Lower leg skin (tissue), 3 donors: ENCODE data around the gene NEK11.

Experiments
- POLR2A ChIP-seq, 2 donors: fragments of 450-650 bp; IDR thresholded peaks; one replicate each; pipeline ENCODE4 v1.6.1; 2016 to 2017; ENCODE audit warnings: antibody characterized with exemption in 2 of 2, mild to moderate bottlenecking in 1 of 2, moderate library complexity in 1 of 2
- TF ChIP-seq, protein P1 (sequence below), 3 donors: fragments of 450-650 bp; IDR thresholded peaks; one replicate each; pipeline ENCODE4 v1.5.1; 2016; ENCODE audit warnings: antibody characterized with exemption in 3 of 3, mild to moderate bottlenecking in 3 of 3, moderate library complexity in 2 of 3

DNA sequence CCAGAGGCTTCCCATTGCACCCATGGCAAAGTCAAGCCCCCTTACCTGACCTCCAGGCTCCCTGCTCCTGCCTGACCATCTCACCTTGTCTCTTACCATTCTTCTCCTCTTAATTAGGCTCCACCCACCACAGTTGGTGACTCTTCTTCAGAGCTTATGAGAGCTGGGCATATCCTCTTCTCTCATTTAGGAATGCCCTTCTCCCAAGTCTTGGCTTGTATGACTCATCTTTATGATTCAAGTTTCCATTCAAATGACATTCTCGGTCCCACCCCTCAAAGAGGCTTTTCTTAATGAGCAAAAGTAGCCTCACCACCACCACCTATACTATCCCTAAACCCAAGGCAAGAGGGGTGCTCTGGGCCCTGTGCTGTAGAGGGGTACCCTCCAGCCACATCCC lies 299.6 kb downstream of the NEK11 start:
- TF ChIP-seq, protein P1, sequence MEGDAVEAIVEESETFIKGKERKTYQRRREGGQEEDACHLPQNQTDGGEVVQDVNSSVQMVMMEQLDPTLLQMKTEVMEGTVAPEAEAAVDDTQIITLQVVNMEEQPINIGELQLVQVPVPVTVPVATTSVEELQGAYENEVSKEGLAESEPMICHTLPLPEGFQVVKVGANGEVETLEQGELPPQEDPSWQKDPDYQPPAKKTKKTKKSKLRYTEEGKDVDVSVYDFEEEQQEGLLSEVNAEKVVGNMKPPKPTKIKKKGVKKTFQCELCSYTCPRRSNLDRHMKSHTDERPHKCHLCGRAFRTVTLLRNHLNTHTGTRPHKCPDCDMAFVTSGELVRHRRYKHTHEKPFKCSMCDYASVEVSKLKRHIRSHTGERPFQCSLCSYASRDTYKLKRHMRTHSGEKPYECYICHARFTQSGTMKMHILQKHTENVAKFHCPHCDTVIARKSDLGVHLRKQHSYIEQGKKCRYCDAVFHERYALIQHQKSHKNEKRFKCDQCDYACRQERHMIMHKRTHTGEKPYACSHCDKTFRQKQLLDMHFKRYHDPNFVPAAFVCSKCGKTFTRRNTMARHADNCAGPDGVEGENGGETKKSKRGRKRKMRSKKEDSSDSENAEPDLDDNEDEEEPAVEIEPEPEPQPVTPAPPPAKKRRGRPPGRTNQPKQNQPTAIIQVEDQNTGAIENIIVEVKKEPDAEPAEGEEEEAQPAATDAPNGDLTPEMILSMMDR (IDR thresholded peaks at IDR 0.05) = no peak
- no peak for TF ChIP-seq POLR2A (IDR thresholded peaks at IDR 0.05)
